CD4-positive, alpha-beta T cell (primary cell): ENCODE results near the gene SLF2. TPM values are rescaled to one million over a fixed set of nuclear protein-coding genes. Genes with fewer than 3 reads are reported as not detected.
A peak's percentile ranks its signal among the peaks of the same experiment; 100 is the strongest.

Source experiments
- ATAC-seq: fragments of 200-7000 bp; cut with Tn5 transposase; one replicate; pipeline ENCODE4 v1.10.0; 2022; ENCODE audit warnings: mild to moderate bottlenecking; ENCODE audit not compliant: poor library complexity
- CTCF ChIA-PET: fragments of 350-600 bp; sonication (Branson Sonifier 250); formaldehyde crosslinking; loops from one replicate; lab custom pipeline; 2021; ENCODE audit warnings: antibody characterized with exemption, inconsistent platforms; lab: Charles Lee
- POLR2A ChIA-PET: fragments of 350-600 bp; sonication (Branson Sonifier 250); formaldehyde crosslinking; loops from one replicate; lab custom pipeline; 2021; ENCODE audit warnings: antibody characterized with exemption, inconsistent platforms; lab: Charles Lee
- DNase-seq, 14 experiments: peaks; one replicate each; pipeline ENCODE4 v3.0.0-alpha.2; 2013 to 2020; ENCODE audit warnings: mixed read lengths in 2 of 14
- H3K27ac ChIP-seq, 2 donors: one replicate each; pipeline versions ENCODE4 v1.5.1 to v1.7.0; 2013; ENCODE audit warnings: low read length in 2 of 2, low read depth in 1 of 2, mild to moderate bottlenecking in 1 of 2
- H3K27me3 ChIP-seq, 2 experiments: 1 replicate in 1 of 2; 2 replicates in 1 of 2; pipeline versions ENCODE4 v1.6.1 to v1.7.0; 2013; ENCODE audit warnings: low read length in 2 of 2, control low read depth in 1 of 2, mild to moderate bottlenecking in 1 of 2, moderate library complexity in 1 of 2; ENCODE audit not compliant: insufficient read depth in 2 of 2, control insufficient read depth in 1 of 2
- H3K36me3 ChIP-seq: one replicate; pipeline ENCODE4 v1.6.1; 2013; ENCODE audit warnings: low read length, control low read depth; ENCODE audit not compliant: insufficient read depth
- H3K4me1 ChIP-seq: one replicate; pipeline ENCODE4 v1.6.1; 2013; ENCODE audit warnings: low read length, control low read depth; ENCODE audit not compliant: insufficient read depth
- H3K4me3 ChIP-seq: one replicate; pipeline ENCODE4 v1.5.1; 2013; ENCODE audit warnings: mild to moderate bottlenecking, low read length, moderate library complexity
- H3K9me3 ChIP-seq, 2 experiments: 1 replicate in 1 of 2; 2 replicates in 1 of 2; pipeline versions ENCODE4 v1.6.1 to v1.7.0; 2013; ENCODE audit warnings: low read length in 2 of 2, mild to moderate bottlenecking in 2 of 2, control low read depth in 1 of 2, moderate library complexity in 1 of 2; ENCODE audit not compliant: control insufficient read depth in 1 of 2, insufficient read depth in 1 of 2
- H3K27ac Mint-ChIP-seq: one replicate; pipeline ENCODE4 v1.8.0; 2020; ENCODE audit warnings: mixed read lengths
- H3K27me3 Mint-ChIP-seq: one replicate; pipeline ENCODE4 v1.8.0; 2021; ENCODE audit warnings: mixed read lengths
- H3K36me3 Mint-ChIP-seq: one replicate; pipeline ENCODE4 v1.8.0; 2021; ENCODE audit warnings: low read depth, mixed read lengths
- H3K4me1 Mint-ChIP-seq: one replicate; pipeline ENCODE4 v1.8.0; 2021; ENCODE audit warnings: low read depth, mixed read lengths
- H3K4me3 Mint-ChIP-seq: one replicate; pipeline ENCODE4 v1.8.0; 2020; ENCODE audit warnings: mild to moderate bottlenecking, mixed read lengths
- H3K9me3 Mint-ChIP-seq: one replicate; pipeline ENCODE4 v1.8.0; 2020; ENCODE audit warnings: mixed read lengths
- intact Hi-C, 2 experiments: fragments of 100-400 bp; cut with DNase I in 1 of 2; cut with micrococcal nuclease in 1 of 2; formaldehyde crosslinking; loops; one replicate each; pipeline versions ENCODE4 v1.15.1 to v1.9.0; 2023 to 2025; cut with DNase I, micrococcal nuclease
- total RNA-seq, 174 experiments: library from RNA in 2 of 174; stranded (reverse) in 2 of 174; gene quantifications; one replicate each; pipeline ENCODE4 v1.2.3 and lab custom pipeline; 2021 to 2026
- TF ChIP-seq, protein P1 (sequence below): fragments of 200-600 bp; IDR thresholded peaks from one replicate; pipeline ENCODE4 v1.8.0; 2022; ENCODE audit warnings: antibody characterized with exemption, mild to moderate bottlenecking

SLF2 gene
- total RNA-seq, 2 experiments from 2014 or later: 11.1 TPM

DNA sequence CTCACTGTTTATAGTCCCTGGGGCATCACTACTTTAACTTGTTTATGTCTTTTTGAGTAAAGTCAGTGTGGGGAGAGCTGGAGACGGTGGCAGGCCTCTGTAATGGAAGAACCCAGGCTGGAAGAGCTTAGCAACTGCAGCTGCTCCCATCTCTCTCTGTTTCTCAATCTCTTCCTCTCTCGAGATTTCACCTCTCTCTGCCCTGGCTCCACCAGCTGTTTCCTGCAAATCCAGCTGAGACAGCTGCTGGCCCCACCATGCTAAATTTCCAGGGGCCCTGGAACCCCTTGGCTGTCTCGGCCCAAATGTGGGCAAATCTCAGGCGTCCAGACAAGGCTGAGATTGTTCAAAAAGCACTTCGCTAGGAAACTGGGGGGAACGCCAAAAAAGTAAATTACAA is 25.8 kb upstream of the SLF2 start:
- DNase-seq (no peak), ATAC-seq (no peak)
- intact Hi-C loops: no loop called here
- Mint-ChIP-seq H3K4me1 (no peaks in the 10 kb centered on the region), H3K9me3 (no peaks in the 10 kb centered on the region), H3K4me3 (no peak overlapping the region), H3K36me3 (no peaks in the 10 kb centered on the region), H3K27ac (no peak overlapping the region), H3K27me3 (peaks cover 28% of the 10 kb centered on the region)
- Histone ChIP-seq H3K36me3 (no peaks in the 10 kb centered on the region), H3K4me3 (no peak overlapping the region), H3K9me3 (no peaks in the 10 kb centered on the region), H3K27ac (no peak overlapping the region), H3K27me3 (peaks cover 0 to 14% of the 10 kb centered on the region in 2 experiments), H3K4me1 (no peaks in the 10 kb centered on the region)
- ChIA-PET CTCF (no interaction called here), POLR2A (no interaction called here)
- TF ChIP-seq, protein P1, sequence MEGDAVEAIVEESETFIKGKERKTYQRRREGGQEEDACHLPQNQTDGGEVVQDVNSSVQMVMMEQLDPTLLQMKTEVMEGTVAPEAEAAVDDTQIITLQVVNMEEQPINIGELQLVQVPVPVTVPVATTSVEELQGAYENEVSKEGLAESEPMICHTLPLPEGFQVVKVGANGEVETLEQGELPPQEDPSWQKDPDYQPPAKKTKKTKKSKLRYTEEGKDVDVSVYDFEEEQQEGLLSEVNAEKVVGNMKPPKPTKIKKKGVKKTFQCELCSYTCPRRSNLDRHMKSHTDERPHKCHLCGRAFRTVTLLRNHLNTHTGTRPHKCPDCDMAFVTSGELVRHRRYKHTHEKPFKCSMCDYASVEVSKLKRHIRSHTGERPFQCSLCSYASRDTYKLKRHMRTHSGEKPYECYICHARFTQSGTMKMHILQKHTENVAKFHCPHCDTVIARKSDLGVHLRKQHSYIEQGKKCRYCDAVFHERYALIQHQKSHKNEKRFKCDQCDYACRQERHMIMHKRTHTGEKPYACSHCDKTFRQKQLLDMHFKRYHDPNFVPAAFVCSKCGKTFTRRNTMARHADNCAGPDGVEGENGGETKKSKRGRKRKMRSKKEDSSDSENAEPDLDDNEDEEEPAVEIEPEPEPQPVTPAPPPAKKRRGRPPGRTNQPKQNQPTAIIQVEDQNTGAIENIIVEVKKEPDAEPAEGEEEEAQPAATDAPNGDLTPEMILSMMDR: no peak

DNA sequence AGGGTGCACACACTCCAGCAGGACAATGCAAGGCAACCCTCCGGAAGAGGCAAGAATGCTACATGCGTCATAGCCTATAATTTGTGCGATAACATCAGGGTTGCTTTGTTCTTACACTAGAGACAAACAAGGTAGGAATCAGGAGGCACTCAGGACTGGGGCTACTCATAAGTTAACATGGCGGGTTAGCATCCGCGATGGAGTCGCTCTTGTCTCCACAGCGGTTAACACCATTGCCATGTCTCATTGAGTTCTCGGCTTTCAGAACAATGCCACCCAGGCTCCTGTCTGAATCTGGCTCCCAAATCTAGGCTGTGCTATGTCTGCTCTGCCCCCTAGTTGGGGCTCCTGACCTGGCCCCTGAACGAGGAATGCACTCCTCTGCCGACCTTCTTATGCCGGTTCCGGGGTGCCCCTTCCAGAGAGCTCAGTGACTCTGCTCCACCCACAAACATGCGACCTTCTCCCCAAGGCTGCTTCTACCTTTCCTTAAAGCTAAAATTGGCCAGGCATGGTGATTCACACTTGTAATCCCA is 24.9 kb upstream of the SLF2 start:
- ATAC-seq (no peak), DNase-seq (peak in 1 of 14 experiments; percentile 2)
- no peaks in the 10 kb centered on the region for H3K36me3 Mint-ChIP-seq
- Histone ChIP-seq H3K36me3 (no peaks in the 10 kb centered on the region), H3K27ac (no peak overlapping the region), H3K9me3 (no peaks in the 10 kb centered on the region), H3K27me3 (peaks cover 1 to 14% of the 10 kb centered on the region in 2 experiments), H3K4me3 (no peak overlapping the region), H3K4me1 (no peaks in the 10 kb centered on the region)
- no peak overlapping the region for H3K4me3 Mint-ChIP-seq
- ChIA-PET CTCF (no interaction called here), POLR2A (no interaction called here)
- H3K27ac Mint-ChIP-seq: no peak overlapping the region
- TF ChIP-seq, protein P1: no peak
- H3K4me1 Mint-ChIP-seq: no peaks in the 10 kb centered on the region
- H3K27me3 Mint-ChIP-seq: peaks cover 35% of the 10 kb centered on the region
- H3K9me3 Mint-ChIP-seq: no peaks in the 10 kb centered on the region
- intact Hi-C loops: no loop called here

DNA sequence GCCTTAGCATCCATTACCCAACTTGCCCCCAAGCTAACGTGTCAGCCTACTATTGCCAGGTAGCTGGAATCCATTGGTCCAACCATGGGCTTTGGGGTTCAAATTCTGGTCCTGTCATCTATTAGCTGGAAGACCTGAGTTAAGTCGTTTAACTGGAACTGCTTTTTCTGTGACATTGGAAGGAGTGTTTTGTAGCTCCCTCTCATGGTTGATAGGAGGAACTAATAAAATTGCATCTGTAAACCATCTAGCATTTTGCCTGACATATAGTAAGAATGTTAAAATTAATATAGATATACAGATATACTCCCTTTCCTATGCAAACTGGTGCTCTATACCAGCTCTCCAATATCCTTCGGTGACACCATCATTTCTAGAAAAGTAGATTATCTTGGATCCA is 23.8 kb upstream of the SLF2 start:
- Histone ChIP-seq H3K36me3 (no peaks in the 10 kb centered on the region), H3K9me3 (no peaks in the 10 kb centered on the region), H3K4me3 (no peak overlapping the region), H3K27me3 (peaks cover 6 to 14% of the 10 kb centered on the region in 2 experiments), H3K27ac (no peak overlapping the region), H3K4me1 (no peaks in the 10 kb centered on the region)
- ChIA-PET CTCF (no interaction called here), POLR2A (interaction anchor here (0.9 kb wide), 1 partner anchor 11 kb away, joined by 3 read pairs; no protein-coding TSS in a partner anchor)
- H3K4me1 Mint-ChIP-seq: no peaks in the 10 kb centered on the region
- DNase-seq (no peak), ATAC-seq (no peak)
- TF ChIP-seq, protein P1: no peak
- no peaks in the 10 kb centered on the region for H3K36me3 Mint-ChIP-seq
- intact Hi-C loops: no loop called here
- H3K9me3 Mint-ChIP-seq: no peaks in the 10 kb centered on the region
- no peak overlapping the region for H3K4me3 Mint-ChIP-seq
- no peak overlapping the region for H3K27ac Mint-ChIP-seq
- peaks cover 35% of the 10 kb centered on the region for H3K27me3 Mint-ChIP-seq
